ENCODE measurements around the gene SMIM22. TPM values are rescaled to one million over a fixed set of nuclear protein-coding genes. Genes with fewer than 3 reads are reported as not detected.

Gene SMIM22
- total RNA-seq, 1 experiment from 2014 or later = 3.3 TPM

- TF ChIP-seq RAD21 (IDR thresholded peaks at IDR 0.05; ENCODE audit: low read depth) = no peak
- no peak for TF ChIP-seq POLR2AphosphoS5 (IDR thresholded peaks at IDR 0.05; ENCODE audit: low read depth, low read length)
- TF ChIP-seq ZBTB33 (IDR thresholded peaks at IDR 0.05; ENCODE audit: extremely low read depth, insufficient replicate concordance, low read length) = no peak
- no peak for TF ChIP-seq EZH2 (IDR thresholded peaks at IDR 0.05)
Measured at GRCh38 chr16:4783251-4783950, 11.8 kb upstream of the SMIM22 start (continued).

- ChIA-PET CTCF (no interaction called here), POLR2A (no interaction called here), RAD21 (ENCODE audit: low non-redundant PET in 1 of 2, low total read pairs in 2 of 2, uncharacterized antibody in 2 of 2, unreplicated experiment in 2 of 2) (no interaction called here)
- no peak overlapping the region for H3K9ac ChIP-seq (ENCODE audit: low read length)
- no peak overlapping the region for H2AFZ ChIP-seq (ENCODE audit: low read depth, low read length, poor library complexity, severe bottlenecking)
- intact Hi-C loops (cut with micrococcal nuclease) = no loop called here
- H3K27me3 ChIP-seq (ENCODE audit: insufficient read depth, low read length) = no peaks in the 10 kb centered on the region
- no peaks in the 10 kb centered on the region for H3K9me2 ChIP-seq (ENCODE audit: insufficient read depth)
- no peak overlapping the region for H3K4me3 ChIP-seq (replicated peaks in 1 of 2; ENCODE audit: low read depth in 1 of 2, low read length in 2 of 2)
- no peaks in the 10 kb centered on the region for H3K36me3 ChIP-seq (ENCODE audit: control insufficient read depth in 1 of 2, insufficient read depth in 2 of 2, low read length in 2 of 2)
- no TSS peak for BruUV-seq (replicated peaks)
- H4K20me1 ChIP-seq (ENCODE audit: insufficient read depth) = no peaks in the 10 kb centered on the region
- H3K9me3 ChIP-seq (ENCODE audit: control insufficient read depth in 1 of 2, insufficient read depth in 1 of 2, low read depth in 1 of 2, low read length in 2 of 2) = no peaks in the 10 kb centered on the region
- H3K27ac ChIP-seq (ENCODE audit: low read depth, low read length) = no peak overlapping the region
- no peaks in the 10 kb centered on the region for H3K79me2 ChIP-seq (ENCODE audit: insufficient read depth, low read length)
- peaks cover 3 to 12% of the 10 kb centered on the region in 2 experiments; a peak in 3 of 4 replicates for H3K4me1 ChIP-seq (ENCODE audit: control insufficient read depth in 1 of 2, insufficient read depth in 2 of 2, low read length in 2 of 2)
- DNase-seq (ENCODE audit: low read depth, low spot score) (no peak), ATAC-seq (no peak)
- H3K4me2 ChIP-seq (ENCODE audit: low read length) = no peak overlapping the region
- TF ChIP-seq ELF1 (IDR thresholded peaks at IDR 0.05; ENCODE audit: borderline replicate concordance, low read depth) = no peak
- no peak for TF ChIP-seq TCF7L2 (IDR thresholded peaks at IDR 0.05; ENCODE audit: borderline replicate concordance, extremely low read depth, insufficient read depth, insufficient read length)
- no peak for TF ChIP-seq MAX (IDR thresholded peaks at IDR 0.05)
- no peak for TF ChIP-seq SIN3A (IDR thresholded peaks at IDR 0.05; ENCODE audit: low read depth)
- TF ChIP-seq EGR1 (IDR thresholded peaks at IDR 0.05; ENCODE audit: low read depth) = no peak
- no peak for TF ChIP-seq ZBTB33 (IDR thresholded peaks at IDR 0.05; ENCODE audit: extremely low read depth, insufficient replicate concordance, low read length)
- no peak for TF ChIP-seq RAD21 (IDR thresholded peaks at IDR 0.05; ENCODE audit: low read depth)
- TF ChIP-seq POLR2AphosphoS5 (IDR thresholded peaks at IDR 0.05; ENCODE audit: low read depth, low read length) = no peak
- TF ChIP-seq REST (IDR thresholded peaks at IDR 0.05; ENCODE audit: low read depth) = no peak
- TF ChIP-seq CTCF (IDR thresholded peaks at IDR 0.05 in 2 of 3, conservative IDR thresholded peaks at IDR 0.05 in 1 of 3; ENCODE audit: borderline replicate concordance in 1 of 3, insufficient read depth in 1 of 3, low read depth in 2 of 3, low read length in 2 of 3) = no peak
- no peak for TF ChIP-seq CBX3 (IDR thresholded peaks at IDR 0.05; ENCODE audit: low read depth)
- TF ChIP-seq FOSL1 (IDR thresholded peaks at IDR 0.05; ENCODE audit: low read depth) = no peak
- no peak for TF ChIP-seq CEBPB (IDR thresholded peaks at IDR 0.05; ENCODE audit: low read depth)
Measured at GRCh38 chr16:4783951-4784336, 11.2 kb upstream of the SMIM22 start.
